Body of pancreas (tissue), 4 donors: ENCODE measurements around the gene NDEL1. TPM values are rescaled to one million over a fixed set of nuclear protein-coding genes. Genes with fewer than 3 reads are reported as not detected.

Source experiments
- ATAC-seq: fragments of 150-250 bp; one replicate; pipeline ENCODE4 v1.9.1; 2016
- DNase-seq, 4 donors: peaks; one replicate each; pipeline ENCODE4 v3.0.0-alpha.2; 2019
- H3K27ac ChIP-seq, 4 donors: fragments of 200-600 bp; sonication (generic); 1 replicate in 3 of 4; 2 replicates in 1 of 4; pipeline versions ENCODE4 v1.5.1 to v1.6.1; 2016 to 2019; ENCODE audit warnings: mild to moderate bottlenecking in 1 of 4, mixed read lengths in 1 of 4, moderate library complexity in 1 of 4
- H3K27me3 ChIP-seq, 2 donors: fragments of 200-600 bp; sonication (generic); one replicate each; pipeline ENCODE4 v1.6.0; 2016; ENCODE audit warnings: mild to moderate bottlenecking in 1 of 2
- H3K36me3 ChIP-seq, 2 donors: fragments of 200-600 bp; sonication (generic); replicated peaks in 1 of 2; 2 replicates each; pipeline ENCODE4 v1.5.1; 2016; ENCODE audit warnings: low read depth in 2 of 2; ENCODE audit not compliant: insufficient read depth in 1 of 2
- H3K4me1 ChIP-seq: fragments of 200-600 bp; sonication (generic); one replicate; pipeline ENCODE4 v1.6.0; 2016
- H3K4me3 ChIP-seq, 2 donors: fragments of 200-600 bp; sonication (generic); 1 replicate in 1 of 2; 2 replicates in 1 of 2; pipeline ENCODE4 v1.5.1; 2016 to 2019
- H3K9me3 ChIP-seq, 3 donors: fragments of 200-600 bp; sonication (generic); 1 replicate in 2 of 3; 2 replicates in 1 of 3; pipeline ENCODE4 v1.5.1; 2016
- POLR2A ChIP-seq, 3 donors: fragments of 450-650 bp; IDR thresholded peaks; one replicate each; pipeline ENCODE4 v1.6.1; 2016; ENCODE audit warnings: antibody characterized with exemption in 3 of 3, mild to moderate bottlenecking in 2 of 3
- WGBS, 2 donors: methylation state at CpG; one replicate each; pipeline ENCODE4 v1.1.5; 2017; 5-methylcytosine and 5-hydroxymethylcytosine counted together
- intact Hi-C: fragments of 100-400 bp; cut with DNase I; formaldehyde crosslinking; loops from one replicate; pipeline ENCODE4 v1.15.1; 2023
- total RNA-seq, 2 donors: library from RNA; depleted of rRNA; stranded (reverse); fragments of >200 nt; gene quantifications; one replicate each; pipeline ENCODE4 v1.1.0, GENCODE V29; 2016
- TF ChIP-seq, protein P1 (sequence below), 7 experiments: fragments of 450-650 bp in 4 of 7; fragments of 200-600 bp in 3 of 7; sonication (generic) in 3 of 7; IDR thresholded peaks; one replicate each; pipeline ENCODE4 v1.5.1; 2016 to 2019; ENCODE audit warnings: antibody characterized with exemption in 7 of 7

Gene NDEL1
- total RNA-seq, 2 donors from 2014 or later, result 26.2 to 39.6 TPM

DNA sequence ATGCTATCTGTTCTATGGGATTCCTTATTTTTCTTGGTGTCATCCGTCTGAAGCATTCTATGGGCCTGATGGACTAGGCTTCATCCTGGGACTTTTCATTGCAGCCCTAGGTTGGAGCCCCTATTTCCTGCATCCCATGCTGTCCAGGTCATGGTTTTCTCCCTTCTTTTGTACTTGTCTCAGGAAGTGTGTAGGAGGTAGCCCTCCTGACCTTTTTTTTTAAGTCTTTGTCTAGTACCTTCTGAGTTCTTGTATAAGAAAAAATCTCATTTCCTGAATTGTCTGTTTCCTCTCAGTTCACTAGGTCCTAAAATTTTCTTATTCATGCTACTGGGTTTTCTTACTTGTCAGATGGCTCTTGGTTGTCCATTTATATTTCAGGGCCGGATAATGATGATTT lies 6.0 kb downstream of the NDEL1 start:
- peaks cover 0 to 8% of the 10 kb centered on the region in 2 donors for H3K36me3 ChIP-seq
- no peak overlapping the region for H3K27ac ChIP-seq
- peaks cover 4% of the 10 kb centered on the region for H3K4me1 ChIP-seq

DNA sequence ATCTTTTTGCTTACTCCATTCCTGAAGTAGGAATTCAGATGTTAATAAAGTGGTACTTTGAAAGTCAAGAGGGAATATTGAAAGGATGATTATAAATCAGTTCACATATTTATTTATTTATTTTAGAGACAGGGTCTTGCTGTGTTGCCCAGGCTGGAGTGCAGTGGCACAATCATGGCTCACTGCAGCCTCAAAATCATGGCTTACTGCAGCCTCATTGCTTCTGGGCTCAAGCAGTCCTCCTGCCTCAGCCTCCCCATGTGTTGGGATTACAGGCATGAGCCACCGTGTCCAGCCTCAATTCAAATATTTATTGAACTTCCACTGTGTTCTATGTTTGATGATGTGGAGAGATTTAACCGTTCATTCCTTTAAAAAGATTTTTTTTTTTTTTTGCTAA lies 6.6 kb downstream of the NDEL1 start:
- H3K4me1 ChIP-seq, result peaks cover 4% of the 10 kb centered on the region
- H3K36me3 ChIP-seq, result peaks cover 0 to 9% of the 10 kb centered on the region in 2 donors
- WGBS, 2 donors, result 84 to 86% methylated on average over 2 of the region's 2 CpGs
- intact Hi-C loops, result no loop called here
- DNase-seq (no peak), ATAC-seq (no peak)
- no peak overlapping the region for H3K27ac ChIP-seq
- H3K27me3 ChIP-seq, result no peaks in the 10 kb centered on the region
- H3K9me3 ChIP-seq, result no peaks in the 10 kb centered on the region
- TF ChIP-seq, protein P1, sequence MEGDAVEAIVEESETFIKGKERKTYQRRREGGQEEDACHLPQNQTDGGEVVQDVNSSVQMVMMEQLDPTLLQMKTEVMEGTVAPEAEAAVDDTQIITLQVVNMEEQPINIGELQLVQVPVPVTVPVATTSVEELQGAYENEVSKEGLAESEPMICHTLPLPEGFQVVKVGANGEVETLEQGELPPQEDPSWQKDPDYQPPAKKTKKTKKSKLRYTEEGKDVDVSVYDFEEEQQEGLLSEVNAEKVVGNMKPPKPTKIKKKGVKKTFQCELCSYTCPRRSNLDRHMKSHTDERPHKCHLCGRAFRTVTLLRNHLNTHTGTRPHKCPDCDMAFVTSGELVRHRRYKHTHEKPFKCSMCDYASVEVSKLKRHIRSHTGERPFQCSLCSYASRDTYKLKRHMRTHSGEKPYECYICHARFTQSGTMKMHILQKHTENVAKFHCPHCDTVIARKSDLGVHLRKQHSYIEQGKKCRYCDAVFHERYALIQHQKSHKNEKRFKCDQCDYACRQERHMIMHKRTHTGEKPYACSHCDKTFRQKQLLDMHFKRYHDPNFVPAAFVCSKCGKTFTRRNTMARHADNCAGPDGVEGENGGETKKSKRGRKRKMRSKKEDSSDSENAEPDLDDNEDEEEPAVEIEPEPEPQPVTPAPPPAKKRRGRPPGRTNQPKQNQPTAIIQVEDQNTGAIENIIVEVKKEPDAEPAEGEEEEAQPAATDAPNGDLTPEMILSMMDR (IDR thresholded peaks at IDR 0.05), result no peak
- no peak for TF ChIP-seq POLR2A (IDR thresholded peaks at IDR 0.05)
- H3K4me3 ChIP-seq, result no peak overlapping the region

More for the DNA sequence above, 6.0 kb downstream of the NDEL1 start:
- DNase-seq, result no peak
- WGBS, 2 donors, result 85 to 87% methylated on average over 2 of the region's 2 CpGs
- no peak for ATAC-seq
- intact Hi-C loops, result no loop called here
- H3K4me3 ChIP-seq, result no peak overlapping the region
- TF ChIP-seq, protein P1 (IDR thresholded peaks at IDR 0.05), result no peak
- no peak for TF ChIP-seq POLR2A (IDR thresholded peaks at IDR 0.05)
- H3K27me3 ChIP-seq, result no peaks in the 10 kb centered on the region
- no peaks in the 10 kb centered on the region for H3K9me3 ChIP-seq

DNA sequence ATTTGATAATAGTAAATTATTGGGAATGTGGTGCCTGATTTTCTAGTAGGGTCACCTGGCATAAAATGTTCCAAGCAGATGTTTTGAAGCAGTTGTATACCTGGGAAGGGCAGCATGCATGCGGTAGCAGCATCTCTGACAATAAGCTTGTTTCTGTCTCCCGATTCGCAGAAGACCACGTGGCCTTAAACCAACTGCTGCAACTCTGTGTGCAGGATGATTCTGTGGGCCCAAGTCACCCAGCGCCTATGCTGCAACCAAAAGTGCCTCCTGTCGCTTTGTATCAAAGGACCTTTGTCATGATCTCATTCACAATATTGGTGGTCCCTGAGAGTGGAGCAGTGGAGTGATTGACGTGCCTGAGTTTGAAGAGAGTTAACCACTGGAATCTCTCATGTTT lies 8.1 kb downstream of the NDEL1 start:
- 86 to 95% methylated on average over 7 of the region's 7 CpGs for WGBS, 2 donors
- Histone ChIP-seq H3K4me1 (no peaks in the 10 kb centered on the region), H3K27me3 (no peaks in the 10 kb centered on the region), H3K4me3 (no peak overlapping the region), H3K9me3 (no peaks in the 10 kb centered on the region), H3K36me3 (peaks cover 4 to 11% of the 10 kb centered on the region in 2 donors), H3K27ac (no peak overlapping the region)
- intact Hi-C loops, result no loop called here
- no peak for DNase-seq
- TF ChIP-seq, protein P1 (IDR thresholded peaks at IDR 0.05), result no peak
- no peak for TF ChIP-seq POLR2A (IDR thresholded peaks at IDR 0.05)
- no peak for ATAC-seq

DNA sequence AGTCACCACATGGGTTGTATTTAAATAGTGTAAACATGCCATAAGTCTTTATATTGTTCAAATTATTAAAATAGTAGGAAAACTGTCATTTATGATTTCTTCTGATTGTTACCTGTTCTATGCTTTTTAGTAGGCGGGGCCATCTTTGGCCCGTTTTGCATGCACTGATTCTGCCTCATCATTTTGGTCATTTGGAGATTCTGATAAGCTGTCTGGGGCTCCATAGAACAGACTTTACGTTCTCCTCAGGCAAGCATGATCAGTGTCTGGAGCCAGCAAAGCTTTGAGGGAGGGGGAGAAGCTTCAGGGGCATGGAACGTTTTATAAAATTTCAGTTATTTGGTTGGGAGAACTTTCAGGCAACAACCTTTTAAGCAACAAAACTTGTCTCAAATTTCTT lies 8.8 kb downstream of the NDEL1 start:
- no peak for DNase-seq
- 63 to 81% methylated on average over 4 of the region's 4 CpGs for WGBS, 2 donors
- TF ChIP-seq, protein P1 (IDR thresholded peaks at IDR 0.05), result no peak
- TF ChIP-seq POLR2A (IDR thresholded peaks at IDR 0.05), result no peak
- intact Hi-C loops, result no loop called here
- H3K27me3 ChIP-seq, result no peaks in the 10 kb centered on the region
- ATAC-seq, result no peak
- peaks cover 6 to 14% of the 10 kb centered on the region in 2 donors for H3K36me3 ChIP-seq
- H3K4me3 ChIP-seq, result no peak overlapping the region
- no peaks in the 10 kb centered on the region for H3K4me1 ChIP-seq
- no peak overlapping the region for H3K27ac ChIP-seq
- H3K9me3 ChIP-seq, result no peaks in the 10 kb centered on the region

DNA sequence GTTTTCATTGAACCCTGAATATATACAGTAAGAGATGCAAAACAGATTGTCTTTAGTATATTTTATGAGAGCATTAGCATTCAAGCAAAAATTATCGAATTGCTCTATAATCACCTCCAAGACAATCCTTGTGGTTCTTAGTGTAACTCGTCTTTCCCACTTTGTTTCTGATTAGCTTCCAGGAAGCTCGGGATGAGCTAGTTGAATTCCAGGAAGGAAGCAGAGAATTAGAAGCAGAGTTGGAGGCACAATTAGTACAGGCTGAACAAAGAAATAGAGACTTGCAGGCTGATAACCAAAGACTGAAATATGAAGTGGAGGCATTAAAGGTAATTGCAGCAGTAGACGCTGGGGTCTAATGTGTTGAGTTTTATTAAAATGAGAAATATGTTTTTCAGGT lies 9.9 kb downstream of the NDEL1 start:
- no peaks in the 10 kb centered on the region for H3K27me3 ChIP-seq
- no peak overlapping the region for H3K27ac ChIP-seq
- TF ChIP-seq, protein P1 (IDR thresholded peaks at IDR 0.05), result no peak
- no peak for TF ChIP-seq POLR2A (IDR thresholded peaks at IDR 0.05)
- DNase-seq, result no peak
- intact Hi-C loops, result no loop called here
- H3K9me3 ChIP-seq, result no peaks in the 10 kb centered on the region
- no peak overlapping the region for H3K4me3 ChIP-seq
- WGBS, 2 donors, result 77 to 84% methylated on average over 4 of the region's 4 CpGs
- H3K36me3 ChIP-seq, result peaks cover 6 to 16% of the 10 kb centered on the region in 2 donors
- no peaks in the 10 kb centered on the region for H3K4me1 ChIP-seq
- ATAC-seq, result no peak
